WTC11 (cell line): ENCODE results near the gene GPR132.

ENCODE experiments used
- ETV6 ChIP-seq: sonication (generic); formaldehyde crosslinking; IDR thresholded peaks from 2 replicates; pipeline ENCODE4 v1.8.1; 2022; ENCODE audit warnings: mild to moderate bottlenecking, missing genetic modification reagents
- NFE2L1 ChIP-seq: sonication (generic); formaldehyde crosslinking; IDR thresholded peaks from 2 replicates; pipeline ENCODE4 v1.8.1; 2023; ENCODE audit warnings: missing genetic modification reagents
- SMAD4 ChIP-seq: sonication (generic); formaldehyde crosslinking; IDR thresholded peaks from 2 replicates; pipeline ENCODE4 v1.8.0; 2022; ENCODE audit warnings: mild to moderate bottlenecking, missing genetic modification reagents
- TEAD1 ChIP-seq: sonication (generic); formaldehyde crosslinking; IDR thresholded peaks from 2 replicates; pipeline ENCODE4 v1.8.0; 2022; ENCODE audit warnings: mild to moderate bottlenecking, missing genetic modification reagents
- TF ChIP-seq, protein P1 (sequence below): sonication (generic); formaldehyde crosslinking; IDR thresholded peaks from 2 replicates; pipeline ENCODE4 v1.8.1; 2022; ENCODE audit warnings: mild to moderate bottlenecking, moderate library complexity, missing genetic modification reagents
- TF ChIP-seq, protein P2 (sequence below): sonication (generic); formaldehyde crosslinking; IDR thresholded peaks from 2 replicates; pipeline ENCODE4 v1.8.0; 2023; ENCODE audit warnings: mild to moderate bottlenecking, missing genetic modification reagents
- TF ChIP-seq, protein P3 (sequence below): fragments of 200-600 bp; IDR thresholded peaks from 2 replicates; pipeline ENCODE4 v1.8.0; 2022; ENCODE audit warnings: antibody characterized with exemption
- TF ChIP-seq, protein P4 (sequence below): fragments of 250-450 bp; sonication (Bioruptor Pico); IDR thresholded peaks from 2 replicates; pipeline ENCODE4 v1.9.0; 2021; ENCODE audit warnings: mild to moderate bottlenecking

DNA sequence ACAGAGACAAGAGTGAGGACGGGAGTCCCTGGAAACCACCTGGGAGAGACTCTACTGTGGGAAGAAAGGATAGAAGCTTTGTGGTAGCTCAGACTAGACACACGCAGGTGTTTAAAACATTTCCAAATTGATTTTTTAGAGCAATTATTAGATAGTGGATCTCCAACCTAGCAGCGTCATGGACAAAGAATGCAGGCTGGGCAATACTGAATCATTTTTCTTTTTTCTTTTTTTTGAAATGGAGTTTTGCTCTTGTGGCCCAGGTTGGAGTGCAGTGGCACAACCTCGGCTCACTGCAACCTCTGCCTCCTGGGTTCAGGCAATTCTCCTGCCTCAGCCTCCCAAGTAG is 13.1 kb downstream of the GPR132 start:
- TF ChIP-seq SMAD4 (CRISPR knock-in tag), result no peak
- TF ChIP-seq, protein P1, sequence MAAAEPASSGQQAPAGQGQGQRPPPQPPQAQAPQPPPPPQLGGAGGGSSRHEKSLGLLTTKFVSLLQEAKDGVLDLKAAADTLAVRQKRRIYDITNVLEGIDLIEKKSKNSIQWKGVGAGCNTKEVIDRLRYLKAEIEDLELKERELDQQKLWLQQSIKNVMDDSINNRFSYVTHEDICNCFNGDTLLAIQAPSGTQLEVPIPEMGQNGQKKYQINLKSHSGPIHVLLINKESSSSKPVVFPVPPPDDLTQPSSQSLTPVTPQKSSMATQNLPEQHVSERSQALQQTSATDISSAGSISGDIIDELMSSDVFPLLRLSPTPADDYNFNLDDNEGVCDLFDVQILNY (CRISPR knock-in tag), result no peak
- TF ChIP-seq ETV6, result no peak
- no peak for TF ChIP-seq TEAD1 (CRISPR knock-in tag)
- TF ChIP-seq, protein P2, sequence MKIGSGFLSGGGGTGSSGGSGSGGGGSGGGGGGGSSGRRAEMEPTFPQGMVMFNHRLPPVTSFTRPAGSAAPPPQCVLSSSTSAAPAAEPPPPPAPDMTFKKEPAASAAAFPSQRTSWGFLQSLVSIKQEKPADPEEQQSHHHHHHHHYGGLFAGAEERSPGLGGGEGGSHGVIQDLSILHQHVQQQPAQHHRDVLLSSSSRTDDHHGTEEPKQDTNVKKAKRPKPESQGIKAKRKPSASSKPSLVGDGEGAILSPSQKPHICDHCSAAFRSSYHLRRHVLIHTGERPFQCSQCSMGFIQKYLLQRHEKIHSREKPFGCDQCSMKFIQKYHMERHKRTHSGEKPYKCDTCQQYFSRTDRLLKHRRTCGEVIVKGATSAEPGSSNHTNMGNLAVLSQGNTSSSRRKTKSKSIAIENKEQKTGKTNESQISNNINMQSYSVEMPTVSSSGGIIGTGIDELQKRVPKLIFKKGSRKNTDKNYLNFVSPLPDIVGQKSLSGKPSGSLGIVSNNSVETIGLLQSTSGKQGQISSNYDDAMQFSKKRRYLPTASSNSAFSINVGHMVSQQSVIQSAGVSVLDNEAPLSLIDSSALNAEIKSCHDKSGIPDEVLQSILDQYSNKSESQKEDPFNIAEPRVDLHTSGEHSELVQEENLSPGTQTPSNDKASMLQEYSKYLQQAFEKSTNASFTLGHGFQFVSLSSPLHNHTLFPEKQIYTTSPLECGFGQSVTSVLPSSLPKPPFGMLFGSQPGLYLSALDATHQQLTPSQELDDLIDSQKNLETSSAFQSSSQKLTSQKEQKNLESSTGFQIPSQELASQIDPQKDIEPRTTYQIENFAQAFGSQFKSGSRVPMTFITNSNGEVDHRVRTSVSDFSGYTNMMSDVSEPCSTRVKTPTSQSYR (CRISPR knock-in tag), result no peak
- TF ChIP-seq NFE2L1 (CRISPR knock-in tag), result no peak
- TF ChIP-seq, protein P3, sequence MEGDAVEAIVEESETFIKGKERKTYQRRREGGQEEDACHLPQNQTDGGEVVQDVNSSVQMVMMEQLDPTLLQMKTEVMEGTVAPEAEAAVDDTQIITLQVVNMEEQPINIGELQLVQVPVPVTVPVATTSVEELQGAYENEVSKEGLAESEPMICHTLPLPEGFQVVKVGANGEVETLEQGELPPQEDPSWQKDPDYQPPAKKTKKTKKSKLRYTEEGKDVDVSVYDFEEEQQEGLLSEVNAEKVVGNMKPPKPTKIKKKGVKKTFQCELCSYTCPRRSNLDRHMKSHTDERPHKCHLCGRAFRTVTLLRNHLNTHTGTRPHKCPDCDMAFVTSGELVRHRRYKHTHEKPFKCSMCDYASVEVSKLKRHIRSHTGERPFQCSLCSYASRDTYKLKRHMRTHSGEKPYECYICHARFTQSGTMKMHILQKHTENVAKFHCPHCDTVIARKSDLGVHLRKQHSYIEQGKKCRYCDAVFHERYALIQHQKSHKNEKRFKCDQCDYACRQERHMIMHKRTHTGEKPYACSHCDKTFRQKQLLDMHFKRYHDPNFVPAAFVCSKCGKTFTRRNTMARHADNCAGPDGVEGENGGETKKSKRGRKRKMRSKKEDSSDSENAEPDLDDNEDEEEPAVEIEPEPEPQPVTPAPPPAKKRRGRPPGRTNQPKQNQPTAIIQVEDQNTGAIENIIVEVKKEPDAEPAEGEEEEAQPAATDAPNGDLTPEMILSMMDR, result no peak
- TF ChIP-seq, protein P4, sequence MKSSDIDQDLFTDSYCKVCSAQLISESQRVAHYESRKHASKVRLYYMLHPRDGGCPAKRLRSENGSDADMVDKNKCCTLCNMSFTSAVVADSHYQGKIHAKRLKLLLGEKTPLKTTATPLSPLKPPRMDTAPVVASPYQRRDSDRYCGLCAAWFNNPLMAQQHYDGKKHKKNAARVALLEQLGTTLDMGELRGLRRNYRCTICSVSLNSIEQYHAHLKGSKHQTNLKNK (CRISPR knock-in tag), result no peak
